NCI-H146 (cell line): ENCODE results near the gene THSD4.
A peak's percentile ranks its signal among the peaks of the same experiment; 100 is the strongest.
"Not testable (repeated sequence)": the region's sequence is repeated elsewhere in the genome, so short reads cannot be mapped to it uniquely, and the experiment has no call there.

Experiments
- DNase-seq: peaks from one replicate; lab custom pipeline; 2025; lab: John Stamatoyannopoulos, UW

The THSD4 gene

GRCh38 chr15:71658827-71659729, 543.8 kb downstream of the THSD4 start:
- DNase-seq: no peak

- no peak for DNase-seq
These were observed 544.4 kb downstream of the THSD4 start for GRCh38 chr15:71659730-71660067.

GRCh38 chr15:71660501-71660900, 545.2 kb downstream of the THSD4 start:
- no peak for DNase-seq

GRCh38 chr15:71662306-71662705, 547.0 kb downstream of the THSD4 start:
- DNase-seq: no peak

- no peak for DNase-seq
These were observed 549.4 kb downstream of the THSD4 start for GRCh38 chr15:71664622-71665021.

- DNase-seq: no peak
These were observed 551.7 kb downstream of the THSD4 start for GRCh38 chr15:71666763-71667620.

GRCh38 chr15:71669688-71670087, 554.4 kb downstream of the THSD4 start:
- no peak for DNase-seq

GRCh38 chr15:71670222-71670621, 555.0 kb downstream of the THSD4 start:
- not testable (repeated sequence) for DNase-seq

GRCh38 chr15:71674354-71674753, 559.1 kb downstream of the THSD4 start:
- DNase-seq: no peak

GRCh38 chr15:71677352-71677751, 562.1 kb downstream of the THSD4 start:
- DNase-seq: no peak

GRCh38 chr15:71677766-71678165, 562.5 kb downstream of the THSD4 start:
- no peak for DNase-seq

- no peak for DNase-seq
These were observed 562.9 kb downstream of the THSD4 start for GRCh38 chr15:71678191-71678590.

GRCh38 chr15:71678605-71679004, 563.3 kb downstream of the THSD4 start:
- DNase-seq: peak; percentile 5

GRCh38 chr15:71679223-71679792, 564.0 kb downstream of the THSD4 start:
- no peak for DNase-seq

GRCh38 chr15:71679793-71680353, 564.6 kb downstream of the THSD4 start:
- DNase-seq: no peak

- DNase-seq: no peak
These were observed 566.7 kb downstream of the THSD4 start for GRCh38 chr15:71682001-71682400.

- no peak for DNase-seq
These were observed 568.4 kb downstream of the THSD4 start for GRCh38 chr15:71683411-71684274.

GRCh38 chr15:71685420-71685993, 570.2 kb downstream of the THSD4 start:
- no peak for DNase-seq

GRCh38 chr15:71686221-71687050, 571.2 kb downstream of the THSD4 start:
- DNase-seq: no peak

- DNase-seq: no peak
These were observed 572.7 kb downstream of the THSD4 start for GRCh38 chr15:71687902-71688508.
